Measurements from ENCODE around the gene SMPD3. TPM values are rescaled to one million over a fixed set of nuclear protein-coding genes. Genes with fewer than 3 reads are reported as not detected.

Gene SMPD3
- total RNA-seq, 1 experiment from 2014 or later = 0.04 TPM

- no peak for DNase-seq
- Histone ChIP-seq H3K27me3 (no peaks in the 10 kb centered on the region), H3K4me3 (no peak overlapping the region), H3K27ac (no peak overlapping the region), H3K4me1 (peaks cover 9% of the 10 kb centered on the region), H3K36me3 (no peaks in the 10 kb centered on the region), H3K9me3 (replicated peaks) (no peaks in the 10 kb centered on the region)
These were observed 96.8 kb downstream of the SMPD3 start for GRCh38 chr16:68351463-68351862.

GRCh38 chr16:68350813-68351350 is 97.4 kb downstream of the SMPD3 start:
- Histone ChIP-seq H3K27me3 (no peaks in the 10 kb centered on the region), H3K9me3 (replicated peaks) (no peaks in the 10 kb centered on the region), H3K4me1 (peaks cover 4% of the 10 kb centered on the region), H3K36me3 (no peaks in the 10 kb centered on the region), H3K4me3 (no peak overlapping the region), H3K27ac (no peak overlapping the region)
- DNase-seq = no peak

GRCh38 chr16:68349838-68350410 is 98.4 kb downstream of the SMPD3 start:
- no peak overlapping the region for H3K27ac ChIP-seq
- no peaks in the 10 kb centered on the region for H3K27me3 ChIP-seq
- no peaks in the 10 kb centered on the region for H3K4me1 ChIP-seq
- H3K4me3 ChIP-seq = no peak overlapping the region
- H3K9me3 ChIP-seq (replicated peaks) = no peaks in the 10 kb centered on the region
- no peak for DNase-seq
- no peaks in the 10 kb centered on the region for H3K36me3 ChIP-seq

- Histone ChIP-seq H3K9me3 (replicated peaks) (no peaks in the 10 kb centered on the region), H3K27ac (no peak overlapping the region), H3K27me3 (no peaks in the 10 kb centered on the region), H3K4me1 (no peaks in the 10 kb centered on the region), H3K36me3 (no peaks in the 10 kb centered on the region), H3K4me3 (no peak overlapping the region)
- DNase-seq = no peak
These were observed 99.5 kb downstream of the SMPD3 start for GRCh38 chr16:68348639-68349445.

GRCh38 chr16:68347605-68348004 is 100.7 kb downstream of the SMPD3 start:
- Histone ChIP-seq H3K4me3 (no peak overlapping the region), H3K36me3 (no peaks in the 10 kb centered on the region), H3K27me3 (no peaks in the 10 kb centered on the region), H3K9me3 (replicated peaks) (no peaks in the 10 kb centered on the region), H3K27ac (no peak overlapping the region), H3K4me1 (no peaks in the 10 kb centered on the region)
- DNase-seq = no peak

GRCh38 chr16:68346892-68347480 is 101.3 kb downstream of the SMPD3 start:
- no peak overlapping the region for H3K27ac ChIP-seq
- H3K27me3 ChIP-seq = no peaks in the 10 kb centered on the region
- H3K4me3 ChIP-seq = no peak overlapping the region
- H3K4me1 ChIP-seq = no peaks in the 10 kb centered on the region
- H3K9me3 ChIP-seq (replicated peaks) = no peaks in the 10 kb centered on the region
- no peak for DNase-seq
- no peaks in the 10 kb centered on the region for H3K36me3 ChIP-seq

- Histone ChIP-seq H3K27me3 (no peaks in the 10 kb centered on the region), H3K9me3 (replicated peaks) (no peaks in the 10 kb centered on the region), H3K36me3 (no peaks in the 10 kb centered on the region), H3K27ac (no peak overlapping the region), H3K4me1 (no peaks in the 10 kb centered on the region), H3K4me3 (no peak overlapping the region)
- DNase-seq = no peak
These were observed 102.2 kb downstream of the SMPD3 start for GRCh38 chr16:68345958-68346635.

GRCh38 chr16:68345351-68345810 is 102.9 kb downstream of the SMPD3 start:
- Histone ChIP-seq H3K4me3 (no peak overlapping the region), H3K36me3 (no peaks in the 10 kb centered on the region), H3K9me3 (replicated peaks) (no peaks in the 10 kb centered on the region), H3K27me3 (no peaks in the 10 kb centered on the region), H3K27ac (no peak overlapping the region), H3K4me1 (no peaks in the 10 kb centered on the region)
- no peak for DNase-seq

GRCh38 chr16:68344252-68344651 is 104.1 kb downstream of the SMPD3 start:
- H3K4me1 ChIP-seq = no peaks in the 10 kb centered on the region
- no peak for DNase-seq
- H3K27ac ChIP-seq = no peak overlapping the region
- no peaks in the 10 kb centered on the region for H3K36me3 ChIP-seq
- no peak overlapping the region for H3K4me3 ChIP-seq
- no peaks in the 10 kb centered on the region for H3K27me3 ChIP-seq
- no peaks in the 10 kb centered on the region for H3K9me3 ChIP-seq (replicated peaks)

GRCh38 chr16:68343137-68343536 is 105.2 kb downstream of the SMPD3 start:
- Histone ChIP-seq H3K4me1 (no peaks in the 10 kb centered on the region), H3K4me3 (no peak overlapping the region), H3K9me3 (replicated peaks) (no peaks in the 10 kb centered on the region), H3K36me3 (no peaks in the 10 kb centered on the region), H3K27ac (no peak overlapping the region), H3K27me3 (no peaks in the 10 kb centered on the region)
- DNase-seq = no peak

GRCh38 chr16:68342620-68343019 is 105.7 kb downstream of the SMPD3 start:
- Histone ChIP-seq H3K4me3 (no peak overlapping the region), H3K27me3 (no peaks in the 10 kb centered on the region), H3K4me1 (no peaks in the 10 kb centered on the region), H3K9me3 (replicated peaks) (no peaks in the 10 kb centered on the region), H3K36me3 (no peaks in the 10 kb centered on the region), H3K27ac (no peak overlapping the region)
- no peak for DNase-seq

GRCh38 chr16:68339214-68339613 is 109.1 kb downstream of the SMPD3 start:
- Histone ChIP-seq H3K27me3 (no peaks in the 10 kb centered on the region), H3K4me3 (no peak overlapping the region), H3K4me1 (no peaks in the 10 kb centered on the region), H3K36me3 (no peaks in the 10 kb centered on the region), H3K27ac (no peak overlapping the region), H3K9me3 (replicated peaks) (no peaks in the 10 kb centered on the region)
- no peak for DNase-seq

- no peak for DNase-seq
- no peaks in the 10 kb centered on the region for H3K9me3 ChIP-seq (replicated peaks)
- H3K27me3 ChIP-seq = no peaks in the 10 kb centered on the region
- H3K36me3 ChIP-seq = no peaks in the 10 kb centered on the region
- H3K27ac ChIP-seq = no peak overlapping the region
- no peak overlapping the region for H3K4me3 ChIP-seq
- no peaks in the 10 kb centered on the region for H3K4me1 ChIP-seq
These were observed 109.8 kb downstream of the SMPD3 start for GRCh38 chr16:68338326-68339119.

GRCh38 chr16:68335175-68335574 is 113.1 kb downstream of the SMPD3 start:
- Histone ChIP-seq H3K4me1 (no peaks in the 10 kb centered on the region), H3K9me3 (replicated peaks) (no peaks in the 10 kb centered on the region), H3K4me3 (no peak overlapping the region), H3K27me3 (no peaks in the 10 kb centered on the region), H3K27ac (no peak overlapping the region), H3K36me3 (no peaks in the 10 kb centered on the region)
- DNase-seq = no peak
